DMS153 treated with DMSO at 0.1 percent for 48 hours (cell line): ENCODE results near the gene ABCA12.
A peak's percentile ranks its signal among the peaks of the same experiment; 100 is the strongest.

Source experiments
- DNase-seq: peaks from one replicate; lab custom pipeline; 2025; ENCODE audit not compliant: unreplicated experiment; lab: John Stamatoyannopoulos, UW

ABCA12 gene

GRCh38 chr2:215052404-215052803 lies 86.0 kb downstream of the ABCA12 start:
- DNase-seq = no peak

- DNase-seq = no peak
Observed at GRCh38 chr2:215049341-215049740, 89.1 kb downstream of the ABCA12 start.

- DNase-seq = no peak
Observed at GRCh38 chr2:215038421-215038820, 100.0 kb downstream of the ABCA12 start.

- DNase-seq = no peak
Observed at GRCh38 chr2:215036314-215036713, 102.1 kb downstream of the ABCA12 start.

- DNase-seq = no peak
Observed at GRCh38 chr2:215034154-215034553, 104.3 kb downstream of the ABCA12 start.

- DNase-seq = no peak
Observed at GRCh38 chr2:215032153-215032552, 106.3 kb downstream of the ABCA12 start.

- DNase-seq = no peak
Observed at GRCh38 chr2:215031321-215031720, 107.1 kb downstream of the ABCA12 start.

GRCh38 chr2:215029936-215030335 lies 108.5 kb downstream of the ABCA12 start:
- no peak for DNase-seq

- DNase-seq = no peak
Observed at GRCh38 chr2:215028231-215028630, 110.2 kb downstream of the ABCA12 start.

GRCh38 chr2:215027779-215028178 lies 110.6 kb downstream of the ABCA12 start:
- DNase-seq = no peak

- no peak for DNase-seq
Observed at GRCh38 chr2:215022910-215023309, 115.5 kb downstream of the ABCA12 start.

GRCh38 chr2:215022418-215022817 lies 116.0 kb downstream of the ABCA12 start:
- DNase-seq = no peak

- no peak for DNase-seq
Observed at GRCh38 chr2:215020283-215020682, 118.1 kb downstream of the ABCA12 start.

- DNase-seq = no peak
Observed at GRCh38 chr2:215019521-215020145, 118.8 kb downstream of the ABCA12 start.

GRCh38 chr2:215019085-215019484 lies 119.3 kb downstream of the ABCA12 start:
- DNase-seq = no peak

GRCh38 chr2:215015421-215015820 lies 123.0 kb downstream of the ABCA12 start:
- DNase-seq = no peak

- DNase-seq = no peak
Observed at GRCh38 chr2:215010390-215010789, 128.0 kb downstream of the ABCA12 start.

GRCh38 chr2:215003001-215003400 lies 135.4 kb downstream of the ABCA12 start:
- no peak for DNase-seq

GRCh38 chr2:215002500-215002899 lies 135.9 kb downstream of the ABCA12 start:
- peak; percentile 35 for DNase-seq

GRCh38 chr2:215000721-215001120 lies 137.7 kb downstream of the ABCA12 start:
- no peak for DNase-seq

GRCh38 chr2:214995926-214996670 lies 142.3 kb downstream of the ABCA12 start:
- DNase-seq = no peak

- DNase-seq = no peak
Observed at GRCh38 chr2:214995409-214995808, 143.0 kb downstream of the ABCA12 start.

GRCh38 chr2:214992911-214993310 lies 145.5 kb downstream of the ABCA12 start:
- no peak for DNase-seq
